GDM1 (cell line): ENCODE results near the gene SSTR5.
A peak's percentile ranks its signal among the peaks of the same experiment; 100 is the strongest.

Experiments used
- DNase-seq: peaks from one replicate; lab custom pipeline; 2025; lab: John Stamatoyannopoulos, UW

SSTR5 gene

DNA sequence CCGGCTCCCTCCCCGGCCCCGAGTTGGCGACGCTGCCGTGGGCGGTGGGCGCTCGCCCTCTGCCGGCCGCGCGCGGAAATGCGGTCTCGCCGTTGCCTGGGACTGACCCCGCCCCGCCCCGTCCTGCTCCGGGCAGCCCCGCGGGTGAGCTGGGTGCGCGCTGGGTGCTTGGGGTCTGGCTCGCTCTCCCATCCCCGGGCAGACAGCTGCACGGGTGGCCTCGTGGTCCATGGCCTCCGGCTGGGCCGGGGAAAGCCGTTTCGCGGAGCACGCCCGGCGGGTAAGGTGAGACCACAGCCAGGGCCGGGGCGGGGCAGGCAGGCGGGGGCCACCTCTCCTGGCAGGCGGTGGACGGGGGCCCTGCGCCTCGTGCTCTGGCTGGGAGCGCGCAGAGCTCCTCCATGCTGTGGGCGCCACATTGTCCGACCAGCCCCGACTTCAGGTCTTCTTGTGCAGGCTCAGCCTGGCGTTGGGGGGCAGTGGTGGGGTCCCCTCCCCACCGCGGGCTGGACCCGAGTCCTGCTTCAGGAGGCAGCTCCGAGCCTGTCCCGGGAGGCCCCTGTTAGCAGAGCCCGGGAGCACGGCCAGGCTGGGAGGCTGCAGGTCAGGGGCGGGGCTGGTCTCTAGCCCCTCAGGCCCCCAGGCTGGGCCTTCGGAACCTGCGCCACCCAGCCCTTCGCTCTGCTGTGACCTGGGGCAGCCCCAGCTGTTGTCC, 30.5 kb downstream of the SSTR5 start:
- peak; percentile 2 for DNase-seq

GRCh38 chr16:1103636-1103980, 31.1 kb downstream of the SSTR5 start:
- DNase-seq, result no peak

GRCh38 chr16:1105888-1106620, 33.5 kb downstream of the SSTR5 start:
- peak; percentile 9 for DNase-seq

DNA sequence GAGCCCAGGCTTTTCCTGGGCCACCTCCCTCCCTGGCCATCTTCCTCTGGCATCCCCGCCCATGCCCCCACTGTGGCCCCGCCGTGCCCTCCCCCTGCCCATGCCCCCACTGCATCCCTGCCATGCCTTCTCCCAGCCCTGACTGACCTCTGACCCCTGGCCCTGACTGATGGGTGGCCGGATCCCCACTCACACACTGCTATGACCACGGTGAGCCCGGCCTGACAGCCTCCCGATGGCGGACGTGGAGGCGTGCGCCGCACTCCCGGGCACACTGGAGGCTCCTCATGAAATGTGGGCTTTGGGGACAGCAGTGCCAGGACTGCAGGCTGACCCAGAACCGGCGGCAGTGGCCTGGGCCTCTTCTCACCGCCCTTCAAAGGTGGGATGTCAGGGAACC, 34.1 kb downstream of the SSTR5 start:
- DNase-seq, result no peak

DNA sequence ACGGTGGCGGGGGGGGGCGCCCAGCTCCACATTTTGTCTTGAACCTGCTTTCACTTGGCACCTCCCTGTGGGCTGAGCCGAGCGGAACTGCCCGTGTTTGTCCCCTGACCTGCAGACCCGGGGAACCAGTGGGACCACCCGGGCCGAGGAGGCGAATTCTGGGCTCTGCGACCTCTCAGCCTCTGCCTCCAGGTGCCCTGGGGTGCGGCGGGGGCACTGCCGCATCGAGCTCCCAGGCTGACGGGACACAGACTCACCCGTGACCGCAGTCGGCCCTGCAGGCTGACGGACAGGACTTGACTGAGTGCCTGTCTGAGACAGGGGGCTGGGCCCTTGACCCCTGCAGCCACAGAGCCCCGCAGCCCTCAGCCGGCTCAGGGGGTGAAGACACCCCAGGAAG, 34.6 kb downstream of the SSTR5 start:
- DNase-seq, result no peak

- no peak for DNase-seq
Observed at GRCh38 chr16:1107731-1108130, 35.2 kb downstream of the SSTR5 start.

GRCh38 chr16:1108299-1109252, 36.0 kb downstream of the SSTR5 start:
- DNase-seq, result no peak

- DNase-seq, result no peak
Observed at GRCh38 chr16:1109648-1110047, 37.1 kb downstream of the SSTR5 start.

DNA sequence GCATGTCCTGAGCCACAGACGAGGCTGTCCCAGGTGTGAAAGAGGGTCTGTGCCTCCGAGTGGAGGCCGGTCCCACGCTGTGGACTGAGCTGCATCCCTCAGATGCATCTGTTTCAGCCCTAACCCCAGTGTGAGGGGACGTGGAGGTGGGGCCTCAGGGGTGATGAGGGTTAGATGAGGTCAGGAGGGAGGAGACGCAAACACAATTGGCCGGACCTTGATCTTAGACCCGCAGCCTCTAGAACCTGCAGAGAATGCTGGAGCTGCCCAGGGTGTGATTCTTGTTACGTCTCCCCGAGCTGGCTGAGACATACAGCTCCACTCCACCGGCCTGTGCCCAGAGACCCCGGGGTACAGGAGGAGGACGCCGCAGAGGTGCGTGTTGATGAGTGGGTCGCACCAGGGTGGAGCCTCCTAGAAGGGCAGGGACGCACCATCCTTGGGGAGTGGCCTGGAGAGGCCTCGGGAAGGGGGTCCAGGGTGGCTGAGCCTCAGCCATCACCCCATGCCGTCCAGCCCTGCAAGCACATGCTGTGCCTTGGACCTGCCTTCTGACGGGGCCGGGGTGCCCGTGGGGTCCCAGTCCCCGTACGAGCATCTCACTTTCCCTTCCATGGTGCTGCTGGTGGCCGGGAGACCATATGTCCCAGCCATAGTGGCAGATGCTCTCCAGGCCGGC, 40.1 kb downstream of the SSTR5 start:
- DNase-seq, result no peak

- no peak for DNase-seq
Observed at GRCh38 chr16:1113489-1113888, 40.9 kb downstream of the SSTR5 start.

- no peak for DNase-seq
Observed at GRCh38 chr16:1113889-1114526, 41.5 kb downstream of the SSTR5 start.

GRCh38 chr16:1116693-1117077, 44.1 kb downstream of the SSTR5 start:
- no peak for DNase-seq

DNA sequence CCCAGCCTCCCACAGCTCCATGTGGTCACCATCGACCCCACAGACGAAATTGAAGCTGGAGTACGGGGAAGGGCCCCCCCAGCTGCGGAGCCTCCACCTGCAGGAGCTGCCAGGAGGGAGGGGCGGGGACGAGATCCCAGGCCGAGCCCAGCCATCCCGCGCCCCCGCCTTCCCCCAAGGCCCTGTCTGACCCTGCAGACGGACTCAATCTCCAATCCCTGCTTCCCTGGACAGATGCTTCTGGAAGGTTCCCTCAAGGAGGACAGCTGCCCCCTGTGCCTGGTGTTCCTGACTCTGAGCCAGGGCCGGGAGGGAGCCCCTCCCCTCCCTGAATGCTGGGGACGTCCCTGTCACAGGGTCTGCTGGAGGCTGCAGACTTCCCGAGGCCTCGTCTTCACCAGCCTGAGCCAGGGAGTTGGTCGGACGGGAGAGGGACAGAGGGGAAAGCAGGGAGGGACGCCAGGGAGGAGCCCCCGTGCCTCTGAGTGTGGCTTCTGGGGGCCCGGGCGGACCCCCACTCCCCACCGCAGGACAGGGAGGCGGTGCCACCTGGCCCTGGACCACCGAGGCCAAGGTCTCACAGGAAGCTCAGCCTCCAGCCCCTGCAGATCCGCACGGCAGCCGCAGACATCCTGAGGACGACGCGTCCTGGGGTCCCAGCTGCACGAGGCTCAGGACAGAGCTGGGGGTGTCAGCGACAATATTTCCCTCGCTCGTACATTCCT, 44.8 kb downstream of the SSTR5 start:
- no peak for DNase-seq

GRCh38 chr16:1117926-1118325, 45.4 kb downstream of the SSTR5 start:
- DNase-seq, result no peak

DNA sequence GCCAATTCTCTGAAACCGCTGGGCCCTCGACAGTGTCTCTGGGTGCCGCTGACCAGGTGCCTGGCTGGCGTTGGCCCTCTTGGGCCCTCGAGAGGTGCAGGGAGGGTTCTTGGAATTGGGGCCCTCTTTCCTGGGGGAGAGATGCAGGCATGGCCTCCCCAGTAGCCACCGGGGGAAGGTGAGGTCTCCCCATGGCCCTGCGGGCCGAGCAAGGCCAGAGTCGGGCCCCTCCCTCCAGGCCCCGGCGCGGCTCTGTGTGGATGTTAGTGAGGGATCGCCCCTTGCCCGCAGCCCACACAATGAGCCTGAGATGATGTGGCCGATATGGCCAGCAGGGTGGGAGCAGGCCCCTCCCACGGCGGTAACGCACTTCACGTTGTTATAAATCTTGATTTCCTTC, 46.6 kb downstream of the SSTR5 start:
- DNase-seq, result no peak

GRCh38 chr16:1119766-1120576, 47.4 kb downstream of the SSTR5 start:
- DNase-seq, result no peak

DNA sequence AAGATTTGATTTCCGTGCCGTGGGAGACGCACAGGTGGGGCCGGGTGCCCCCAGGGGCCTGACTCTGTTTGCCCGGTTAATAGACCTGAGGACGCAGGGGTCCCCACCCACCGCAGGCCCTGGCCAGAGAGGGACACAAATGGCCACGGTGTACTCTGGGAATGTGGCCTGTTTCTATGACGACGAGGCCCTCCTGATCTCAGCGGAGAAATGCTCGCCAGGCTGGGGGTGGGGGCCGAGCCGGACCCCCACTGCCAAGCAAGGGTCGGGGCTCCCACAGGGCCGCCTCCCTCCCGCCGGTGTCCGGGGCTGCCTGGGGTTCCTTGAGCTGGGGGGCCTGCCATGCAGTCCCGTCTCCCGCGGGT, 48.0 kb downstream of the SSTR5 start:
- no peak for DNase-seq

DNA sequence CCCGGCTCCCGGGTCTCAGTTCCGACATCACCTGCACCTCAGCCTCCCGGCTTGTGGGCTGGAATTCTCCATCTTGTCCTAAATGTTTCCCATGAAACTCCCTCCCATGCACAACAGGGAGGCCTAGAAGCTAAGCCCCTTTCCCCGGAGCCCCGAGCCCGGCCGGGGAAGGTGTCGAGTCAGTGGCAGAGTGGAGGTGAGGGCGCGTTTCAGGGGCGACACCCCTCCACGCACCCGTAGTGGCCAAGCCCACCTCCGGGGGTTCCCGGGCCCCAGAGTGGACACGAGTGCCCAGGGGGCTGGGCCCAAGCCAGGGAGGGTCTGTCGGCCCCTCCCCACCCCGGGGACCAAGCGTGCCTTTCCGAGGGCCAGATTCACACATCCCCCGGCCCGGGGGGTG, 48.5 kb downstream of the SSTR5 start:
- DNase-seq, result no peak

GRCh38 chr16:1121601-1122397, 49.3 kb downstream of the SSTR5 start:
- DNase-seq, result no peak
